WTC11 (cell line): Measurements from ENCODE around the gene COMMD10. TPM values are rescaled to one million over a fixed set of nuclear protein-coding genes. Genes with fewer than 3 reads are reported as not detected.

ENCODE experiments used
- ATAC-seq: fragments of 200-7000 bp; cut with Tn5 transposase; 2 replicates; pipeline ENCODE4 v1.10.0; 2021; ENCODE audit warnings: mild to moderate bottlenecking, moderate library complexity
- CTCF ChIA-PET: fragments of 300-600 bp; sonication (Branson Sonifier 250); formaldehyde crosslinking; loops from one replicate; lab custom pipeline; 2021; ENCODE audit warnings: antibody characterized with exemption; lab: Charles Lee
- POLR2A ChIA-PET: fragments of 350-600 bp; sonication (Branson Sonifier 250); formaldehyde crosslinking; loops from one replicate; lab custom pipeline; 2021; ENCODE audit warnings: antibody characterized with exemption; lab: Charles Lee
- DNase-seq: peaks from one replicate; pipeline ENCODE4 v3.0.0; 2021; ENCODE audit warnings: low spot score
- H3K27ac Mint-ChIP-seq: 2 replicates; pipeline ENCODE4 v1.8.0; 2021; ENCODE audit warnings: mixed read lengths
- H3K27me3 Mint-ChIP-seq: 2 replicates; pipeline ENCODE4 v1.8.0; 2021; ENCODE audit warnings: low read depth, mild to moderate bottlenecking, moderate library complexity, mixed read lengths
- H3K36me3 Mint-ChIP-seq: 2 replicates; pipeline ENCODE4 v1.8.0; 2021; ENCODE audit warnings: mixed read lengths
- H3K4me1 Mint-ChIP-seq: 2 replicates; pipeline ENCODE4 v1.8.0; 2022; ENCODE audit warnings: mixed read lengths
- H3K4me3 Mint-ChIP-seq: 2 replicates; pipeline ENCODE4 v1.8.0; 2021; ENCODE audit warnings: mild to moderate bottlenecking, moderate library complexity, mixed read lengths
- H3K9me3 Mint-ChIP-seq: 2 replicates; pipeline ENCODE4 v1.8.0; 2021; ENCODE audit warnings: mixed read lengths
- ATF3 ChIP-seq: sonication (generic); formaldehyde crosslinking; conservative IDR thresholded peaks from 2 replicates; pipeline ENCODE4 v1.8.1; 2022; ENCODE audit warnings: mild to moderate bottlenecking, missing genetic modification reagents
- CREB1 ChIP-seq: sonication (generic); formaldehyde crosslinking; IDR thresholded peaks from 2 replicates; pipeline ENCODE4 v1.8.0; 2023; ENCODE audit warnings: mild to moderate bottlenecking, missing genetic modification reagents
- CTCF ChIP-seq: fragments of 200-600 bp; IDR thresholded peaks from 2 replicates; pipeline ENCODE4 v1.8.0; 2022; ENCODE audit warnings: antibody characterized with exemption
- E2F4 ChIP-seq: sonication (generic); formaldehyde crosslinking; IDR thresholded peaks from 2 replicates; pipeline ENCODE4 v1.8.1; 2022; ENCODE audit warnings: low read depth, mild to moderate bottlenecking, moderate library complexity, missing genetic modification reagents, borderline replicate concordance
- ETV6 ChIP-seq: sonication (generic); formaldehyde crosslinking; IDR thresholded peaks from 2 replicates; pipeline ENCODE4 v1.8.1; 2022; ENCODE audit warnings: mild to moderate bottlenecking, missing genetic modification reagents
- GTF2I ChIP-seq: fragments of 250-450 bp; sonication (Bioruptor Pico); conservative IDR thresholded peaks from 2 replicates; pipeline ENCODE4 v1.4.0; 2021; ENCODE audit warnings: mild to moderate bottlenecking
- JAZF1 ChIP-seq: fragments of 250-450 bp; sonication (Bioruptor Pico); IDR thresholded peaks from 2 replicates; pipeline ENCODE4 v1.9.0; 2021; ENCODE audit warnings: moderate library complexity, mild to moderate bottlenecking, inconsistent platforms
- KAT7 ChIP-seq: sonication (generic); formaldehyde crosslinking; IDR thresholded peaks from 2 replicates; pipeline ENCODE4 v1.8.1; 2023; ENCODE audit warnings: missing genetic modification reagents, mild to moderate bottlenecking, borderline replicate concordance
- MXD4 ChIP-seq: fragments of 250-450 bp; sonication (Bioruptor Pico); IDR thresholded peaks from 2 replicates; pipeline ENCODE4 v1.8.0; 2021; ENCODE audit warnings: mild to moderate bottlenecking, moderate library complexity, borderline replicate concordance
- NFATC4 ChIP-seq: fragments of 250-450 bp; sonication (Bioruptor Pico); IDR thresholded peaks from 2 replicates; pipeline ENCODE4 v1.9.0; 2021; ENCODE audit warnings: mild to moderate bottlenecking
- OVOL2 ChIP-seq: fragments of 250-450 bp; sonication (Bioruptor Pico); IDR thresholded peaks from 2 replicates; pipeline ENCODE4 v1.9.0; 2021; ENCODE audit warnings: mild to moderate bottlenecking, borderline replicate concordance
- PRDM15 ChIP-seq: sonication (generic); formaldehyde crosslinking; IDR thresholded peaks from 2 replicates; pipeline ENCODE4 v1.8.0; 2022; ENCODE audit warnings: missing genetic modification reagents
- RORB ChIP-seq: fragments of 250-450 bp; sonication (Bioruptor Pico); IDR thresholded peaks from 2 replicates; pipeline ENCODE4 v1.9.0; 2021; ENCODE audit warnings: mild to moderate bottlenecking
- SMAD3 ChIP-seq: sonication (generic); formaldehyde crosslinking; IDR thresholded peaks from 2 replicates; pipeline ENCODE4 v1.8.0; 2022; ENCODE audit warnings: missing genetic modification reagents, mild to moderate bottlenecking, borderline replicate concordance
- TEAD4 ChIP-seq: sonication (generic); formaldehyde crosslinking; IDR thresholded peaks from 2 replicates; pipeline ENCODE4 v1.8.0; 2022; ENCODE audit warnings: mild to moderate bottlenecking, missing genetic modification reagents
- TP53 ChIP-seq: sonication (generic); formaldehyde crosslinking; IDR thresholded peaks from 2 replicates; pipeline ENCODE4 v1.8.1; 2023; ENCODE audit warnings: mild to moderate bottlenecking, missing genetic modification reagents
- ZBTB43 ChIP-seq: sonication (generic); formaldehyde crosslinking; IDR thresholded peaks from 2 replicates; pipeline ENCODE4 v1.8.1; 2023; ENCODE audit warnings: mild to moderate bottlenecking, missing genetic modification reagents
- ZNF232 ChIP-seq: sonication (generic); formaldehyde crosslinking; IDR thresholded peaks from 2 replicates; pipeline ENCODE4 v1.8.0; 2022; ENCODE audit warnings: mild to moderate bottlenecking, missing genetic modification reagents
- ZNF423 ChIP-seq: fragments of 250-450 bp; sonication (Bioruptor Pico); IDR thresholded peaks from 2 replicates; pipeline ENCODE4 v2.1.2; 2022; ENCODE audit warnings: mild to moderate bottlenecking, moderate library complexity
- ZNF425 ChIP-seq: fragments of 250-450 bp; sonication (Bioruptor Pico); conservative IDR thresholded peaks from 2 replicates; pipeline ENCODE4 v1.9.0; 2021; ENCODE audit warnings: mild to moderate bottlenecking
- total RNA-seq: library from RNA; stranded (reverse); gene quantifications from 3 replicates; pipeline ENCODE4 v1.2.3, GENCODE V29; 2021

The COMMD10 gene
- total RNA-seq, 1 experiment from 2014 or later, result 34.5 TPM

GRCh38 chr5:116137544-116138378 lies 52.9 kb downstream of the COMMD10 start:
- no peak for DNase-seq
- TF ChIP-seq CTCF, result peak; percentile 56
- no peak for TF ChIP-seq OVOL2 (CRISPR knock-in tag)
- ChIA-PET POLR2A (no interaction called here), CTCF (interaction anchor here (1.4 to 4.6 kb wide), 2 partner anchors 152 to 303 kb away, joined by 3 to 37 read pairs; no protein-coding TSS in a partner anchor)
- Mint-ChIP-seq H3K9me3 (no peaks in the 10 kb centered on the region), H3K36me3 (no peaks in the 10 kb centered on the region), H3K4me1 (no peaks in the 10 kb centered on the region), H3K27me3 (no peaks in the 10 kb centered on the region), H3K4me3 (no peak overlapping the region), H3K27ac (no peak overlapping the region)
- ATAC-seq, result no peak

- H3K4me3 Mint-ChIP-seq, result no peak overlapping the region
- DNase-seq, result no peak
- no peak overlapping the region for H3K27ac Mint-ChIP-seq
- no peaks in the 10 kb centered on the region for H3K9me3 Mint-ChIP-seq
- ChIA-PET POLR2A (no interaction called here), CTCF (interaction anchor here (0.9 to 2.1 kb wide), 4 partner anchors 11 to 160 kb away, joined by 4 to 14 read pairs (median 6); no protein-coding TSS in a partner anchor)
- H3K4me1 Mint-ChIP-seq, result no peaks in the 10 kb centered on the region
- no peaks in the 10 kb centered on the region for H3K27me3 Mint-ChIP-seq
- ATAC-seq, result no peak
- TF ChIP-seq KAT7 (CRISPR knock-in tag), result no peak
- no peak for TF ChIP-seq TP53
- TF ChIP-seq ZBTB43 (CRISPR knock-in tag), result no peak
- no peak for TF ChIP-seq E2F4
- no peak for TF ChIP-seq ATF3 (CRISPR knock-in tag)
- TF ChIP-seq NFATC4 (CRISPR knock-in tag), result no peak
- no peak for TF ChIP-seq SMAD3 (CRISPR knock-in tag)
- TF ChIP-seq ZNF423, result no peak
- no peak for TF ChIP-seq ETV6 (CRISPR knock-in tag)
- no peak for TF ChIP-seq ZNF232 (CRISPR knock-in tag)
- TF ChIP-seq TEAD4 (CRISPR knock-in tag), result no peak
- TF ChIP-seq JAZF1, result no peak
- TF ChIP-seq GTF2I, result no peak
- no peaks in the 10 kb centered on the region for H3K36me3 Mint-ChIP-seq
Measured at GRCh38 chr5:116142495-116142894, 57.7 kb downstream of the COMMD10 start.

- Mint-ChIP-seq H3K9me3 (peaks cover 5% of the 10 kb centered on the region), H3K4me1 (no peaks in the 10 kb centered on the region), H3K27me3 (no peaks in the 10 kb centered on the region), H3K4me3 (no peak overlapping the region), H3K27ac (no peak overlapping the region), H3K36me3 (peaks cover 4% of the 10 kb centered on the region)
- DNase-seq (no peak), ATAC-seq (no peak)
- POLR2A ChIA-PET, result no interaction called here
- CTCF ChIA-PET, result interaction anchor here (2.0 to 2.1 kb wide), 2 partner anchors 9 to 145 kb away, joined by 8 to 14 read pairs; no protein-coding TSS in a partner anchor
- no peak for TF ChIP-seq CREB1 (CRISPR knock-in tag)
- no peak for TF ChIP-seq PRDM15 (CRISPR knock-in tag)
- TF ChIP-seq SMAD3 (CRISPR knock-in tag), result no peak
- no peak for TF ChIP-seq RORB
- TF ChIP-seq ZNF425, result no peak
- TF ChIP-seq MXD4, result no peak
- TF ChIP-seq NFATC4 (CRISPR knock-in tag), result no peak
Measured at GRCh38 chr5:116144103-116144502, 59.3 kb downstream of the COMMD10 start.
